H9 (cell line): ENCODE measurements around the gene ITGA8. TPM values are rescaled to one million over a fixed set of nuclear protein-coding genes. Genes with fewer than 3 reads are reported as not detected.

Source experiments
- DNase-seq: peaks from one replicate; pipeline ENCODE4 v3.0.0-alpha.2; 2017
- H2AFZ ChIP-seq: one replicate; pipeline ENCODE4 v1.6.1; 2013; ENCODE audit warnings: mild to moderate bottlenecking, low read length, control low read depth, moderate library complexity
- H2AK5ac ChIP-seq: 2 replicates; pipeline ENCODE4 v1.6.1; 2013; ENCODE audit warnings: low read length, control low read depth, mixed read lengths; ENCODE audit not compliant: insufficient read length
- H2BK120ac ChIP-seq: one replicate; pipeline ENCODE4 v1.6.1; 2013; ENCODE audit warnings: low read depth, mild to moderate bottlenecking, low read length, control low read depth, inconsistent platforms; ENCODE audit not compliant: poor library complexity, severe bottlenecking
- H2BK12ac ChIP-seq: 2 replicates; pipeline ENCODE4 v1.6.1; 2013; ENCODE audit warnings: low read length, control low read depth, mixed read lengths, low read depth; ENCODE audit not compliant: insufficient read length
- H2BK15ac ChIP-seq: 2 replicates; pipeline ENCODE4 v1.6.1; 2013; ENCODE audit warnings: low read depth, low read length, control low read depth
- H2BK20ac ChIP-seq: one replicate; pipeline ENCODE4 v1.6.1; 2013; ENCODE audit warnings: low read depth, mild to moderate bottlenecking, low read length, control low read depth, inconsistent platforms; ENCODE audit not compliant: poor library complexity, severe bottlenecking
- H2BK5ac ChIP-seq: 2 replicates; pipeline ENCODE4 v1.6.1; 2013; ENCODE audit warnings: low read length, control low read depth, mixed read lengths; ENCODE audit not compliant: insufficient read length
- H3K14ac ChIP-seq: 2 replicates; pipeline ENCODE4 v1.6.1; 2013; ENCODE audit warnings: low read length, control low read depth; ENCODE audit not compliant: insufficient read depth
- H3K18ac ChIP-seq: 2 replicates; pipeline ENCODE4 v1.6.1; 2013; ENCODE audit warnings: low read depth, mild to moderate bottlenecking, mixed read lengths, low read length, control low read depth; ENCODE audit not compliant: insufficient read length
- H3K23ac ChIP-seq: 2 replicates; pipeline ENCODE4 v1.6.1; 2013; ENCODE audit warnings: low read length, control low read depth, mixed read lengths, low read depth; ENCODE audit not compliant: insufficient read length
- H3K23me2 ChIP-seq: 2 replicates; pipeline ENCODE4 v1.6.1; 2013; ENCODE audit warnings: low read depth, mild to moderate bottlenecking, mixed read lengths, low read length, control low read depth; ENCODE audit not compliant: insufficient read length, poor library complexity, severe bottlenecking
- H3K27ac ChIP-seq: 2 replicates; pipeline ENCODE4 v1.5.1; 2013; ENCODE audit warnings: low read length, control low read depth, mixed read lengths, low read depth; ENCODE audit not compliant: insufficient read length
- H3K27me3 ChIP-seq: 2 replicates; pipeline ENCODE4 v1.6.1; 2013; ENCODE audit warnings: low read length, control low read depth, inconsistent platforms; ENCODE audit not compliant: insufficient read depth
- H3K4ac ChIP-seq: 2 replicates; pipeline ENCODE4 v1.6.1; 2013; ENCODE audit warnings: low read depth, mild to moderate bottlenecking, control low read depth, inconsistent platforms, low read length, moderate library complexity
- H3K4me1 ChIP-seq: 2 replicates; pipeline ENCODE4 v1.6.1; 2013; ENCODE audit warnings: low read length, control low read depth, inconsistent platforms; ENCODE audit not compliant: insufficient read depth
- H3K4me2 ChIP-seq: 2 replicates; pipeline ENCODE4 v1.6.1; 2013; ENCODE audit warnings: low read length, control low read depth, mixed read lengths; ENCODE audit not compliant: insufficient read length, insufficient read depth
- H3K56ac ChIP-seq: 2 replicates; pipeline ENCODE4 v1.6.1; 2013; ENCODE audit warnings: low read depth, mild to moderate bottlenecking, mixed read lengths, low read length, control low read depth; ENCODE audit not compliant: insufficient read length
- H3K79me1 ChIP-seq: 2 replicates; pipeline ENCODE4 v1.6.1; 2013; ENCODE audit warnings: low read depth, mild to moderate bottlenecking, moderate library complexity, low read length, control low read depth, inconsistent platforms; ENCODE audit not compliant: insufficient read depth, poor library complexity, severe bottlenecking
- H3K79me2 ChIP-seq: 2 replicates; pipeline ENCODE4 v1.6.1; 2013; ENCODE audit warnings: low read length, control low read depth, inconsistent platforms; ENCODE audit not compliant: insufficient read depth
- H3K9ac ChIP-seq: 2 replicates; pipeline ENCODE4 v1.6.1; 2013; ENCODE audit warnings: low read length, control low read depth, mixed read lengths; ENCODE audit not compliant: insufficient read length; ENCODE audit errors: extremely low read depth
- H3K9me3 ChIP-seq: one replicate; pipeline ENCODE4 v1.6.1; 2013; ENCODE audit warnings: low read depth, low read length, inconsistent platforms; ENCODE audit not compliant: control insufficient read depth
- H3T11ph ChIP-seq: one replicate; pipeline ENCODE4 v1.6.1; 2013; ENCODE audit warnings: mild to moderate bottlenecking, low read length, control low read depth, inconsistent platforms
- H4K20me1 ChIP-seq: one replicate; pipeline ENCODE4 v1.6.1; 2013; ENCODE audit not compliant: control insufficient read depth, insufficient read length, insufficient read depth
- H4K5ac ChIP-seq: 2 replicates; pipeline ENCODE4 v1.6.1; 2013; ENCODE audit warnings: low read depth, mild to moderate bottlenecking, mixed read lengths, low read length, control low read depth; ENCODE audit not compliant: insufficient read length
- H4K8ac ChIP-seq: replicated peaks from 2 replicates; pipeline ENCODE4 v1.6.1; 2013; ENCODE audit warnings: low read length, control low read depth, mixed read lengths, low read depth; ENCODE audit not compliant: insufficient read length
- H4K91ac ChIP-seq: 2 replicates; pipeline ENCODE4 v1.6.1; 2013; ENCODE audit warnings: low read depth, mild to moderate bottlenecking, moderate library complexity, mixed read lengths, low read length, control low read depth; ENCODE audit not compliant: insufficient read length
- H3K27ac Mint-ChIP-seq, 3 experiments: 2 replicates in 2 of 3; 3 replicates in 1 of 3; pipeline ENCODE4 v1.8.0; 2020 to 2021; ENCODE audit warnings: mixed read lengths in 3 of 3, mild to moderate bottlenecking in 1 of 3, moderate library complexity in 1 of 3
- H3K27me3 Mint-ChIP-seq: 2 replicates; pipeline ENCODE4 v1.8.0; 2021; ENCODE audit warnings: low read depth, mild to moderate bottlenecking, moderate library complexity, mixed read lengths
- H3K36me3 Mint-ChIP-seq, 3 experiments: 2 replicates in 2 of 3; 3 replicates in 1 of 3; pipeline ENCODE4 v1.8.0; 2020 to 2021; ENCODE audit warnings: low read depth in 3 of 3, mixed read lengths in 3 of 3; ENCODE audit not compliant: insufficient read depth in 1 of 3
- H3K4me1 Mint-ChIP-seq, 2 experiments: 2 replicates each; pipeline ENCODE4 v1.8.0; 2020; ENCODE audit warnings: mixed read lengths in 2 of 2
- H3K4me3 Mint-ChIP-seq, 2 experiments: 2 replicates in 1 of 2; 3 replicates in 1 of 2; pipeline ENCODE4 v1.8.0; 2020 to 2021; ENCODE audit warnings: mild to moderate bottlenecking in 2 of 2, mixed read lengths in 2 of 2, moderate library complexity in 1 of 2
- H3K9me3 Mint-ChIP-seq, 2 experiments: 2 replicates in 1 of 2; 3 replicates in 1 of 2; pipeline ENCODE4 v1.8.0; 2020; ENCODE audit warnings: mild to moderate bottlenecking in 2 of 2, mixed read lengths in 2 of 2, moderate library complexity in 1 of 2
- WGBS: extraction: QIAGEN DNeasy Blood & Tissue Kit; methylation state at CpG from one replicate; pipeline ENCODE4 v1.1.7; 2013; ENCODE audit warnings: missing lambda C conversion rate, low lambda C conversion rate, mixed read lengths; ENCODE audit not compliant: insufficient read length; ENCODE audit errors: extremely low coverage; 5-methylcytosine and 5-hydroxymethylcytosine counted together
- total RNA-seq: library from RNA; stranded (reverse); gene quantifications from 2 replicates; pipeline ENCODE4 v1.2.1, GENCODE V29; 2021
- TF ChIP-seq, protein P1 (sequence below): fragments of 200-600 bp; sonication (generic); conservative IDR thresholded peaks from 3 replicates; pipeline ENCODE4 v1.8.0; 2021; ENCODE audit warnings: antibody characterized with exemption, mild to moderate bottlenecking

ITGA8 gene
- total RNA-seq, 1 experiment from 2014 or later, result not detected

DNA sequence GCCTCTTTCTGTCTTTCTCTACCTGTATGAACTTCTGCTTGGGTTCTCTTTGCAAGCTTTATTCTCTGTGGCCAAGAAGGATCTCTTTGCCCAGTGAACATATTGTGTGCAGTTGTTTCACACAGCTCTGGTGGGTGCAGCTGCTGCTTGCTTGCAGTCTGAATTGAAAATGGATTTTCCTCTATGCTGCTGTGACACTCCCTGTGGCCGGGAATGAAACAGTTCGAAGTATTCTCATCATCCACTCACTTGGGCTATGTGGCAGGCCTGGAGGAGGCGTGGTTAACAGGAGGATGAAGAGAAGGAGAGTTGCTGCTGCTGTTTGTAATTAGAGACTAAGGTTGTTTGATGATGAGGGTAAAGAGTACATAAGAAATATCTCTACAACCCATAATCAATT lies 28.4 kb upstream of the ITGA8 start:
- Mint-ChIP-seq H3K4me1 (peaks cover 5 to 7% of the 10 kb centered on the region in 2 experiments; a peak in 2 of 4 replicates), H3K27ac (no peak overlapping the region), H3K36me3 (no peaks in the 10 kb centered on the region), H3K9me3 (no peaks in the 10 kb centered on the region), H3K4me3 (no peak overlapping the region), H3K27me3 (peaks cover 4% of the 10 kb centered on the region; the same call in 1 of the 2 replicates)
- Histone ChIP-seq H4K91ac (no peak overlapping the region), H3K4me2 (no peak overlapping the region), H3K56ac (no peak overlapping the region), H3K79me2 (no peaks in the 10 kb centered on the region), H3T11ph (no peak overlapping the region), H3K23me2 (no peaks in the 10 kb centered on the region), H3K27me3 (no peaks in the 10 kb centered on the region), H3K9ac (no peak overlapping the region), H3K9me3 (no peaks in the 10 kb centered on the region), H4K5ac (no peak overlapping the region), H3K4me1 (no peaks in the 10 kb centered on the region), H3K27ac (no peak overlapping the region), H2BK15ac (no peak overlapping the region), H2AK5ac (no peak overlapping the region), H4K8ac (no peak overlapping the region), H3K79me1 (no peaks in the 10 kb centered on the region), H2BK12ac (no peak overlapping the region), H3K4ac (no peak overlapping the region), H3K14ac (no peak overlapping the region), H3K18ac (no peak overlapping the region), H2BK120ac (no peak overlapping the region), H2AFZ (no peak overlapping the region), H3K23ac (no peak overlapping the region), H2BK5ac (no peak overlapping the region), H4K20me1 (no peaks in the 10 kb centered on the region), H2BK20ac (no peak overlapping the region)
- DNase-seq, result no peak
- TF ChIP-seq, protein P1, sequence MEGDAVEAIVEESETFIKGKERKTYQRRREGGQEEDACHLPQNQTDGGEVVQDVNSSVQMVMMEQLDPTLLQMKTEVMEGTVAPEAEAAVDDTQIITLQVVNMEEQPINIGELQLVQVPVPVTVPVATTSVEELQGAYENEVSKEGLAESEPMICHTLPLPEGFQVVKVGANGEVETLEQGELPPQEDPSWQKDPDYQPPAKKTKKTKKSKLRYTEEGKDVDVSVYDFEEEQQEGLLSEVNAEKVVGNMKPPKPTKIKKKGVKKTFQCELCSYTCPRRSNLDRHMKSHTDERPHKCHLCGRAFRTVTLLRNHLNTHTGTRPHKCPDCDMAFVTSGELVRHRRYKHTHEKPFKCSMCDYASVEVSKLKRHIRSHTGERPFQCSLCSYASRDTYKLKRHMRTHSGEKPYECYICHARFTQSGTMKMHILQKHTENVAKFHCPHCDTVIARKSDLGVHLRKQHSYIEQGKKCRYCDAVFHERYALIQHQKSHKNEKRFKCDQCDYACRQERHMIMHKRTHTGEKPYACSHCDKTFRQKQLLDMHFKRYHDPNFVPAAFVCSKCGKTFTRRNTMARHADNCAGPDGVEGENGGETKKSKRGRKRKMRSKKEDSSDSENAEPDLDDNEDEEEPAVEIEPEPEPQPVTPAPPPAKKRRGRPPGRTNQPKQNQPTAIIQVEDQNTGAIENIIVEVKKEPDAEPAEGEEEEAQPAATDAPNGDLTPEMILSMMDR, result no peak
- WGBS, result no CpG with 5 or more reads among the region's 3 CpGs
